DOHH2 (cell line): ENCODE measurements around the gene YBEY.
A peak's percentile ranks its signal among the peaks of the same experiment; 100 is the strongest.

Experiments used
- EZH2phosphoT487 ChIP-seq: fragments of 200-600 bp; sonication (generic); IDR thresholded peaks from 2 replicates; pipeline ENCODE4 v1.6.1; 2017; ENCODE audit warnings: borderline replicate concordance, mild to moderate bottlenecking, antibody characterized with exemption, low read length, moderate library complexity, mixed read lengths
- TF ChIP-seq, protein P1 (sequence below): fragments of 200-600 bp; sonication (generic); IDR thresholded peaks from one replicate; pipeline ENCODE4 v1.5.1; 2014; ENCODE audit warnings: antibody characterized with exemption, mild to moderate bottlenecking, low read depth, low read length; ENCODE audit not compliant: poor library complexity, severe bottlenecking

GRCh38 chr21:46325073-46325912 lies 39.2 kb downstream of the YBEY start:
- TF ChIP-seq, protein P1, sequence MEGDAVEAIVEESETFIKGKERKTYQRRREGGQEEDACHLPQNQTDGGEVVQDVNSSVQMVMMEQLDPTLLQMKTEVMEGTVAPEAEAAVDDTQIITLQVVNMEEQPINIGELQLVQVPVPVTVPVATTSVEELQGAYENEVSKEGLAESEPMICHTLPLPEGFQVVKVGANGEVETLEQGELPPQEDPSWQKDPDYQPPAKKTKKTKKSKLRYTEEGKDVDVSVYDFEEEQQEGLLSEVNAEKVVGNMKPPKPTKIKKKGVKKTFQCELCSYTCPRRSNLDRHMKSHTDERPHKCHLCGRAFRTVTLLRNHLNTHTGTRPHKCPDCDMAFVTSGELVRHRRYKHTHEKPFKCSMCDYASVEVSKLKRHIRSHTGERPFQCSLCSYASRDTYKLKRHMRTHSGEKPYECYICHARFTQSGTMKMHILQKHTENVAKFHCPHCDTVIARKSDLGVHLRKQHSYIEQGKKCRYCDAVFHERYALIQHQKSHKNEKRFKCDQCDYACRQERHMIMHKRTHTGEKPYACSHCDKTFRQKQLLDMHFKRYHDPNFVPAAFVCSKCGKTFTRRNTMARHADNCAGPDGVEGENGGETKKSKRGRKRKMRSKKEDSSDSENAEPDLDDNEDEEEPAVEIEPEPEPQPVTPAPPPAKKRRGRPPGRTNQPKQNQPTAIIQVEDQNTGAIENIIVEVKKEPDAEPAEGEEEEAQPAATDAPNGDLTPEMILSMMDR: peak; percentile 41
- no peak for TF ChIP-seq EZH2phosphoT487
